OCI-LY1 (cell line): Measurements from ENCODE around the gene DSC2.

Source experiments
- CTCF ChIP-seq: fragments of 200-600 bp; sonication (generic), shearing (Covaris generic); IDR thresholded peaks from 2 replicates; pipeline ENCODE4 v1.5.1; 2017; ENCODE audit warnings: mild to moderate bottlenecking, antibody characterized with exemption, low read length, moderate library complexity, mixed read lengths
- EZH2 ChIP-seq: fragments of 200-600 bp; sonication (generic), shearing (Covaris generic); IDR thresholded peaks from 2 replicates; pipeline ENCODE4 v1.8.0; 2017; ENCODE audit warnings: borderline replicate concordance, mixed run types, mild to moderate bottlenecking, antibody characterized with exemption, low read length, moderate library complexity, mixed read lengths

DNA sequence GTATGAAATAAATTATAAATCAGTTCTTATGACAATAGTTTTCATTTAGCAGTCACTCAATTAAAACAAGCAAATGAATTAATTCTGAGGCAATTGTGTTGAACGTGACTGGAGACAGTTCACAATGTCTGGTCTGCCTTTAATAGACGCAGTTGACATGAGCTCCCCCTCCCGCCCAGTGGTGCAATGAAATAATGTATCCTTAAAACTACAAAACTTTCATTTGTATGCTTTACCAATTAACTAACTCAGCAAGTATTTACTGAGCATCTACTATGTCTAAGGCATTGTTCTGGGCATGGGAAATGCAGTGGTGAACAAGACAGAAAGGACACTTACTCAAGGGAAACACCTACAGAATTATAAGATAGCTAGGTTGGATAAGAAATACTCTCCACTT is 3.5 kb upstream of the DSC2 start:
- TF ChIP-seq CTCF = no peak; the same call in 1 of the 2 replicates
- no peak for TF ChIP-seq EZH2
